ENCODE measurements around the gene TTC7B.

TTC7B gene

DNA sequence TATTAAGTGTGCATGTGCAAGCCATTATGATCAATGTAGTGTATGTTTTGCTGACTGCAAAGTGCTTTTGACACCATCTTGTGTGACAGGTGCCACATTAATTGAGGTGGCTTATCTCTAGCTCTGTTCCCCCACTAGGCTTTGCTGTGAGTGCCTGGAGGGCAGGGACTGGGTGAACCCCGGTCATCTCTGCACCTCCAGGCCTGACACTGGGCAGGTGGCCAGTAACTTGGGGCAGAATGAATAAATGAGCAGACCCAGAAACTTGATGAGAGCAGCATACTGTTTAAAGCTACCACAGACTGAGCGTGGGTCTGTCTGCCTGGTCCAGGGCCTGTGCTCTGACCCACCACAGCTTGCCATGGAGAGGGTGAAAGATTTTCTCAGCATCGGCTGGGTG lies 267.8 kb downstream of the TTC7B start:
- no peak overlapping the region for H3K9ac ChIP-seq (ENCODE audit: low read depth, low read length)
- H3K27me3 ChIP-seq (ENCODE audit: control insufficient read depth, insufficient read depth, low read length): no peaks in the 10 kb centered on the region
- no peak overlapping the region for H3K4me3 ChIP-seq (ENCODE audit: low read depth, low read length)
- H3K36me3 ChIP-seq (ENCODE audit: control insufficient read depth, insufficient read depth, low read length): no peaks in the 10 kb centered on the region
- no peak overlapping the region for H3K27ac ChIP-seq (ENCODE audit: low read depth, low read length)
- H3K4me1 ChIP-seq (ENCODE audit: control insufficient read depth, insufficient read depth, low read length): peaks cover 3% of the 10 kb centered on the region; the same call in 1 of the 2 replicates
- no peaks in the 10 kb centered on the region for H3K9me3 ChIP-seq (ENCODE audit: control insufficient read depth, insufficient read depth, low read length)

DNA sequence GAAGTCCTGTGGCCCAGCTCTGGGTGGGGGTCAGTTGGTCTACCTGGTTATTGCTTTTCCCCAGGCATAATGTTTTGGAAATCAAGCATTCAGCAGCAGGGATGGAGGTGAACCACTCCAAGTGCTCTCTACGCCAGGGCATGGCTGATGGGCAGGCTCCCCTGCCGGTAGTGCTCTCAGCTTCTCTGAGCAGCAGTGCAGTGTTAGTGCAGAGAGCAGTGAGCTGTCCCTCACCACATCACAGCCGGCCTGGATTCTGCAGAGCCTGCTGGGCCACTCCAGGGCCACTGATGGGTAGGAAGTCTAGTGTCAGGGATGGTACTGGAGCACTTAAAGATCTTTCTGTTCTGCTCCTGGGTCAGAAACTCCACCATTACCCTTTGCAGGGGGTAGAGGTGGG lies 268.3 kb downstream of the TTC7B start:
- H3K27me3 ChIP-seq (ENCODE audit: control insufficient read depth, insufficient read depth, low read length): no peaks in the 10 kb centered on the region
- no peak overlapping the region for H3K27ac ChIP-seq (ENCODE audit: low read depth, low read length)
- H3K4me3 ChIP-seq (ENCODE audit: low read depth, low read length): no peak overlapping the region
- H3K4me1 ChIP-seq (ENCODE audit: control insufficient read depth, insufficient read depth, low read length): peaks cover 3% of the 10 kb centered on the region; the same call in 1 of the 2 replicates
- no peak overlapping the region for H3K9ac ChIP-seq (ENCODE audit: low read depth, low read length)
- no peaks in the 10 kb centered on the region for H3K36me3 ChIP-seq (ENCODE audit: control insufficient read depth, insufficient read depth, low read length)
- no peaks in the 10 kb centered on the region for H3K9me3 ChIP-seq (ENCODE audit: control insufficient read depth, insufficient read depth, low read length)

- no peak overlapping the region for H3K27ac ChIP-seq (ENCODE audit: low read depth, low read length)
- no peaks in the 10 kb centered on the region for H3K27me3 ChIP-seq (ENCODE audit: control insufficient read depth, insufficient read depth, low read length)
- no peaks in the 10 kb centered on the region for H3K36me3 ChIP-seq (ENCODE audit: control insufficient read depth, insufficient read depth, low read length)
- H3K9ac ChIP-seq (ENCODE audit: low read depth, low read length): no peak overlapping the region
- H3K4me1 ChIP-seq (ENCODE audit: control insufficient read depth, insufficient read depth, low read length): peaks cover 3% of the 10 kb centered on the region; the same call in 1 of the 2 replicates
- H3K9me3 ChIP-seq (ENCODE audit: control insufficient read depth, insufficient read depth, low read length): no peaks in the 10 kb centered on the region
- no peak overlapping the region for H3K4me3 ChIP-seq (ENCODE audit: low read depth, low read length)
These were observed 269.0 kb downstream of the TTC7B start for GRCh38 chr14:90547250-90547649.

GRCh38 chr14:90546767-90547166 lies 269.5 kb downstream of the TTC7B start:
- H3K9me3 ChIP-seq (ENCODE audit: control insufficient read depth, insufficient read depth, low read length): no peaks in the 10 kb centered on the region
- no peaks in the 10 kb centered on the region for H3K27me3 ChIP-seq (ENCODE audit: control insufficient read depth, insufficient read depth, low read length)
- H3K4me1 ChIP-seq (ENCODE audit: control insufficient read depth, insufficient read depth, low read length): peaks cover 3% of the 10 kb centered on the region; the same call in 1 of the 2 replicates
- H3K36me3 ChIP-seq (ENCODE audit: control insufficient read depth, insufficient read depth, low read length): no peaks in the 10 kb centered on the region
- no peak overlapping the region for H3K27ac ChIP-seq (ENCODE audit: low read depth, low read length)
- no peak overlapping the region for H3K4me3 ChIP-seq (ENCODE audit: low read depth, low read length)
- H3K9ac ChIP-seq (ENCODE audit: low read depth, low read length): no peak overlapping the region

DNA sequence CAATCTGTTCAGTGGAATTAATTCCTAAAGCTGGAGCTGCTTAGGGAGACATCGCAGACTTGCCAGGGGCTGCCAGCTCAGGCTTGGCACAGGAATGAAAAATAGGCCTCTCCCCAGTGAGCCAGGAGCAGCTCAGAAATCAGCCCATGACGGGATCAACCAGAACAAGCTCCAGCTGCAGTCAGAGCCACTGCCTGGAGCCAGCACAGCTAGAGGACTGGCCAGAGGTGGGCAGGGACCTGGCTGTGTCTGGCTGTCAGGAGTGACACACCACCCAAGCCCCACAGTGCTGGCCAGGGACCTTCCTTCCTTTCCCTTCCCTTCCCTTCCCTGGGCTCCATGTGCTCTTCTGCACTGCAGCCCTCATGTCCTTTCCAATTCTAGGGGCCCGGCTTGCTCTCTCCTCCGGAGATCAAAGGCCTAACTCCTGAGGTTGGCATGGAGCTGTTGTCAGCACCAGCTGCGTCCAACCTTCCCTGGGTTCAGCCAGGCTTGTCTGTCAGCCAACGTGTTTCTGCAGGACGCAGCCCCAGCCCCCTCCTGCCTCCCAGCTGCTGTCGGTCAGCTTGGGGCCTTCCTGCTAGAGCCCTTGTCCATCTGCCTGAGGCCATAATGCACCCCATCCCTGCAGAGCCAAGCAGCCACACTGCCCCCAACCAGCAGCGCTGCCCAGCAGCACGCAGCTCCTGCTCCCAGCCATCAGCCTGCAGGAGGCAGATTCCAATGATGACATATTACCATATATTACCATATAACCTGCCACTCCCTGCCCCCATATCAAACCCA lies 270.1 kb downstream of the TTC7B start:
- Histone ChIP-seq H3K4me3 (ENCODE audit: low read depth, low read length) (no peak overlapping the region), H3K4me1 (ENCODE audit: control insufficient read depth, insufficient read depth, low read length) (peaks cover 3% of the 10 kb centered on the region; the same call in 1 of the 2 replicates), H3K9ac (ENCODE audit: low read depth, low read length) (no peak overlapping the region), H3K27ac (ENCODE audit: low read depth, low read length) (no peak overlapping the region), H3K27me3 (ENCODE audit: control insufficient read depth, insufficient read depth, low read length) (no peaks in the 10 kb centered on the region), H3K36me3 (ENCODE audit: control insufficient read depth, insufficient read depth, low read length) (no peaks in the 10 kb centered on the region), H3K9me3 (ENCODE audit: control insufficient read depth, insufficient read depth, low read length) (no peaks in the 10 kb centered on the region)

GRCh38 chr14:90545382-90545781 lies 270.8 kb downstream of the TTC7B start:
- Histone ChIP-seq H3K36me3 (ENCODE audit: control insufficient read depth, insufficient read depth, low read length) (no peaks in the 10 kb centered on the region), H3K27ac (ENCODE audit: low read depth, low read length) (no peak overlapping the region), H3K27me3 (ENCODE audit: control insufficient read depth, insufficient read depth, low read length) (no peaks in the 10 kb centered on the region), H3K9ac (ENCODE audit: low read depth, low read length) (no peak overlapping the region), H3K9me3 (ENCODE audit: control insufficient read depth, insufficient read depth, low read length) (no peaks in the 10 kb centered on the region), H3K4me3 (ENCODE audit: low read depth, low read length) (no peak overlapping the region), H3K4me1 (ENCODE audit: control insufficient read depth, insufficient read depth, low read length) (peaks cover 3% of the 10 kb centered on the region; the same call in 1 of the 2 replicates)

DNA sequence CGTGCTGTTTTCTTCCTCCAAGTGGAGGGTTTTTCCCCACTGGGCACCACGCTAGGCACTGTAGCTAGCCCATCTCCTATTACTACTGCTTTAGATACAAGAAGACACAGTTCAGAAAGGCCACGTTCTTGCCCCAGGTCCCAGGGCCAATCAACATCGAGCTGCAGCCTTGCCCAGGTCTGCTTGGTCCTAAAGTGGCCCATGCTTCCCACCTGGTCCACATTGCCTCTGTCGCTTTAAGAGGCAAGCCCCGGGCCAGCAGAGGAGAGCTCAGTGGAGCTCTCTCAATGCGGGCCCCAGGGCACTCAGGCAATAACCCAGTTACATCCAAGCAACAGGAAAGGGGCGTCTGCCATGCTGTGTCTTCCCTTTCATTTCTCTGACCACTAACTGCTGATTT lies 271.3 kb downstream of the TTC7B start:
- no peak overlapping the region for H3K9ac ChIP-seq (ENCODE audit: low read depth, low read length)
- no peaks in the 10 kb centered on the region for H3K36me3 ChIP-seq (ENCODE audit: control insufficient read depth, insufficient read depth, low read length)
- H3K4me1 ChIP-seq (ENCODE audit: control insufficient read depth, insufficient read depth, low read length): peaks cover 3% of the 10 kb centered on the region; the same call in 1 of the 2 replicates
- no peak overlapping the region for H3K27ac ChIP-seq (ENCODE audit: low read depth, low read length)
- no peaks in the 10 kb centered on the region for H3K9me3 ChIP-seq (ENCODE audit: control insufficient read depth, insufficient read depth, low read length)
- no peaks in the 10 kb centered on the region for H3K27me3 ChIP-seq (ENCODE audit: control insufficient read depth, insufficient read depth, low read length)
- H3K4me3 ChIP-seq (ENCODE audit: low read depth, low read length): no peak overlapping the region

DNA sequence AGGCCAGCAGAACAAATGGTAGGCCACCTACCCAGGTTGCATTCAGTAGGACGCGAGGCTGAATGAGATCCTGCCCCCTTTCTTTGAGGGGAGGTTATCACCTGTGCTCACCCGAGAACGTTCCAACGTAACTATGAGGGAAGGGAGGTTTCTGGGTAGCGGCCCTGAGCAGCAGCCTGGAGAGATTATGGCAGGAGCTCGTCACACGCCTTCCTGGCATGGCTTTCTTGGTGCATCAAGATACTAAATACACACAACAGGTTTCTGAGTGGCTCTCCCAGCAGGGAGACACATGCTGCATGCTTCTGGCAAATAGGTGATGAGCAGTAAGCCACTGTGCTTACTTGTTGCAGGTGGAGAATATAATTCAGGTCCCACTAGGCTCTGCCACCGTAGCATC lies 271.7 kb downstream of the TTC7B start:
- Histone ChIP-seq H3K4me1 (ENCODE audit: control insufficient read depth, insufficient read depth, low read length) (peaks cover 3% of the 10 kb centered on the region; the same call in 1 of the 2 replicates), H3K4me3 (ENCODE audit: low read depth, low read length) (no peak overlapping the region), H3K9me3 (ENCODE audit: control insufficient read depth, insufficient read depth, low read length) (no peaks in the 10 kb centered on the region), H3K9ac (ENCODE audit: low read depth, low read length) (no peak overlapping the region), H3K27me3 (ENCODE audit: control insufficient read depth, insufficient read depth, low read length) (no peaks in the 10 kb centered on the region), H3K36me3 (ENCODE audit: control insufficient read depth, insufficient read depth, low read length) (no peaks in the 10 kb centered on the region), H3K27ac (ENCODE audit: low read depth, low read length) (no peak overlapping the region)

- Histone ChIP-seq H3K4me1 (ENCODE audit: control insufficient read depth, insufficient read depth, low read length) (peaks cover 3% of the 10 kb centered on the region; the same call in 1 of the 2 replicates), H3K27me3 (ENCODE audit: control insufficient read depth, insufficient read depth, low read length) (no peaks in the 10 kb centered on the region), H3K27ac (ENCODE audit: low read depth, low read length) (no peak overlapping the region), H3K36me3 (ENCODE audit: control insufficient read depth, insufficient read depth, low read length) (no peaks in the 10 kb centered on the region), H3K4me3 (ENCODE audit: low read depth, low read length) (no peak overlapping the region), H3K9me3 (ENCODE audit: control insufficient read depth, insufficient read depth, low read length) (no peaks in the 10 kb centered on the region), H3K9ac (ENCODE audit: low read depth, low read length) (no peak overlapping the region)
These were observed 272.4 kb downstream of the TTC7B start for GRCh38 chr14:90543876-90544275.

- Histone ChIP-seq H3K27ac (ENCODE audit: low read depth, low read length) (no peak overlapping the region), H3K4me1 (ENCODE audit: control insufficient read depth, insufficient read depth, low read length) (no peaks in the 10 kb centered on the region), H3K27me3 (ENCODE audit: control insufficient read depth, insufficient read depth, low read length) (no peaks in the 10 kb centered on the region), H3K9me3 (ENCODE audit: control insufficient read depth, insufficient read depth, low read length) (no peaks in the 10 kb centered on the region), H3K36me3 (ENCODE audit: control insufficient read depth, insufficient read depth, low read length) (no peaks in the 10 kb centered on the region), H3K9ac (ENCODE audit: low read depth, low read length) (no peak overlapping the region), H3K4me3 (ENCODE audit: low read depth, low read length) (no peak overlapping the region)
These were observed 275.1 kb downstream of the TTC7B start for GRCh38 chr14:90541076-90541634.

GRCh38 chr14:90540437-90540836 lies 275.8 kb downstream of the TTC7B start:
- no peak overlapping the region for H3K27ac ChIP-seq (ENCODE audit: low read depth, low read length)
- H3K4me3 ChIP-seq (ENCODE audit: low read depth, low read length): no peak overlapping the region
- H3K9ac ChIP-seq (ENCODE audit: low read depth, low read length): no peak overlapping the region
- H3K9me3 ChIP-seq (ENCODE audit: control insufficient read depth, insufficient read depth, low read length): no peaks in the 10 kb centered on the region
- H3K27me3 ChIP-seq (ENCODE audit: control insufficient read depth, insufficient read depth, low read length): no peaks in the 10 kb centered on the region
- no peaks in the 10 kb centered on the region for H3K36me3 ChIP-seq (ENCODE audit: control insufficient read depth, insufficient read depth, low read length)
- no peaks in the 10 kb centered on the region for H3K4me1 ChIP-seq (ENCODE audit: control insufficient read depth, insufficient read depth, low read length)

All from HUES48 (cell line).